ENCODE data around the gene ZNF335. TPM values are rescaled to one million over a fixed set of nuclear protein-coding genes. Genes with fewer than 3 reads are reported as not detected.
"Not testable (repeated sequence)": the region's sequence is repeated elsewhere in the genome, so short reads cannot be mapped to it uniquely, and the experiment has no call there.

The ZNF335 gene
- total RNA-seq, 2 donors from 2014 or later = 14.8 to 18.2 TPM

GRCh38 chr20:46006022-46006705 is 34.2 kb upstream of the ZNF335 start:
- no peak for ATAC-seq
- intact Hi-C loops (cut with DNase I, micrococcal nuclease) = no loop called here
- no peak for DNase-seq

- intact Hi-C loops (cut with DNase I, micrococcal nuclease) = no loop called here
- ATAC-seq (no peak), DNase-seq (peak in 1 of 2 donors; percentile 50)
Measured at GRCh38 chr20:46004889-46005473, 33.0 kb upstream of the ZNF335 start.

DNA sequence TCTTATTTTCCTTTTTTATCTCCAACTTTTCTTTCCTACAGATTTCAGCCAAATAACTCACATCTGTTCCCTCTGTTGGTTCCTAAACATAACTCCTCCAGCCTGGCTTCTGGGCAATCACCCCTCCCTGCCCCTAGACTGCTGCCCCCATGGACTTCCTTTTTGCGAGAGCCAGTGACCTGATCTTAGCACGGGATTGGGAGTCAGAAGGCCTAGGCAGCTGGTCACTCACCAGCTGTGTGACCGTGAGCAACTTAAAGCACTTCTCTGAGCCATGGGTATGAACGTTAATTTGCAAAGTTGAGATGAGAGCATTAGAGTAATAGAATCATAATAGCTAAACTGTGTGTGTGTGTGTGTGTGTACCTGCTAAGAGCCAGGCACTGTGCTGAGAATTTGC is 32.2 kb upstream of the ZNF335 start:
- intact Hi-C loops (cut with DNase I, micrococcal nuclease) = no loop called here
- no peak for ATAC-seq
- no peak for DNase-seq

GRCh38 chr20:46002008-46002407 is 30.0 kb upstream of the ZNF335 start:
- ATAC-seq (no peak), DNase-seq (no peak)
- intact Hi-C loops (cut with DNase I, micrococcal nuclease) = no loop called here

- intact Hi-C loops (cut with DNase I, micrococcal nuclease) = no loop called here
- DNase-seq (no peak), ATAC-seq (no peak)
Measured at GRCh38 chr20:46001498-46001897, 29.5 kb upstream of the ZNF335 start.

DNA sequence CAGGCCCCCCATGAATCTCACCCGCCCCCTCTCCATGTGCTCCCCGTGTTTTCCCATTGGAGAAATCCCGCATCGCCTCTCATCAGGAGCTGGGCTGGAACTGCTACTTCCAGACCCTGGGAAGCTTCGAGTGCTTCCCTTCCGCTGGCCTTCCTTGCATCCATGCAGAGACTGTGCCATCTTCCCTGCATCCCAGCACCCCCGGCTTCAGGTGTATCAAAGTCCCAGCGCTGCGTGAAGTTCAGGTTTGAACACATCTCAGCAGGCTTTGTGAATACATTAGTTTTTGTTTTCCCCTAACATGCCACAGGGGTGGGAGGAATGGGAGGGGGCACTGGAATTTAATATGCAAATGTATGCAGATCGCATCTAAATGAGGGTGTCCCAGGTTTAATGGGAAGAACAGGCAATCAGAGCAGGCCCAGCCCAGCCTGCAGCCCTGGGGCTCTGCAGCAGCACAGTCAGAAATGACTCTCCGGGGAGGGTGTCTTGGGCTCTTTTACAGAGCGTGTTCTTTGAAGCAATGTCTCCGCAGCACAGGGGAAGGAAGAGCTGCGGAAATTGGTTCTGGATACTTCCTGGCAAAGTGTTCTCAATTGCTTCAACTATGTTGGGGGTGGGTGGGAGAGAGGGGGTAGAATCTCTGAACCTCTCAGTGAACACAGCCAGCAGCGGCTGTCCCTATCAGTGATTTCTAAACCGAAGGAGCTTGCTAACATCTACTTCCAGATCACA is 28.4 kb upstream of the ZNF335 start:
- no peak for ATAC-seq
- intact Hi-C loops (cut with DNase I, micrococcal nuclease) = no loop called here
- DNase-seq = no peak

DNA sequence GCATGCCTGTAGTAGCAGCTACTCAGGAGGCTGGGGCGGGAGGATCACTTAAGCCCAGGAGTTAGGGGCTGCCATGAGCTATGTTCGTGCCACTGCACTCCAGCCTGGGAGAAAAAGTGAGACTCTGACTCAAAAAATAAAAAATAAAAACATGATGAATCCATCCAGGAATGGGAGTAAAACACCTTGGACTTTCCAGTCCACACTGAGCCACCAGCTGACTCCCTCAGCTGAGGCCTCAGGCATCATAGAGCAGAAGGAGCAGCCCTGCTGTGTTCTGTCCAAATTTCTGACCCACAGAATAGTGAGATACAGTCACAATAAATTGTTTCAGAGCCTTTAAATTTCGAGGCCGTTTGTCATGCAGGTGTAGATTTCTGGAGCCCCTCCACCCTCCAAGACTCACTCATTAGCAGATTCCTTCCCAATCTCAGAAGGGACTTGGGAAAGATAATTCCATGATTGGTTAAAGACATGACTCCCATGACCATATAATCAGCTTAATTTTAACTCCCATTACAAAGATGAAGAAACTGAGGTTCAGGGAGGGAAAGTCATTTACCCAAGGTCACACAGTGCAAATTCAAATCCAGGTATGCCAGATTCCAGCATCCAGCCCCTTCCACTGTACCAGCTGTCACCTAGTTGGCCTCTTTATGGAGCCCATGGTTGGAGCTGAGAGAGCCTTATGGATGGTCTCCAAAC is 27.7 kb upstream of the ZNF335 start:
- DNase-seq (no peak), ATAC-seq (no peak)
- intact Hi-C loops (cut with DNase I, micrococcal nuclease) = no loop called here

- ATAC-seq (no peak), DNase-seq (no peak)
- intact Hi-C loops (cut with DNase I, micrococcal nuclease) = no loop called here
Measured at GRCh38 chr20:45998761-45999160, 26.8 kb upstream of the ZNF335 start.

DNA sequence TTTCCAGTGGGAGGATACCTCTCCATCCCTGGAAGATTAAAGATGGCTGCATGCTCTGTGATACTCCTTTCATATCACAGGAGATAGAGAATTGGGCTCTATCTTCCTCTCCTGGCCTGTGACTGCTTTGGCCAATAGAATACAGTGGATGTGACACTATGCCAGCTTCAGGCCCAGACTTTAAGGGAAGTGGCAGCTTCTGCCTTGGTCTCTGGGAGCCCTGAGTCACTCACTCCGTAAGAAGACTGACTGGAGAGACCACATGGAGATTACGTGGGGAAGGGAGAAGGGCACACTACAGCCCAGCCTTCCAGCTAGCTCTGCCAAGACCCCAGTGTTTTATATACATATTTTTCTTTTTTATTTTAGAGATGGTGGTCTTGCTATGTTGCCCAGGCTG is 26.3 kb upstream of the ZNF335 start:
- intact Hi-C loops (cut with DNase I, micrococcal nuclease) = no loop called here
- ATAC-seq (no peak), DNase-seq (no peak)

GRCh38 chr20:45997187-45997586 is 25.2 kb upstream of the ZNF335 start:
- intact Hi-C loops (cut with DNase I, micrococcal nuclease) = no loop called here
- no peak for DNase-seq
- ATAC-seq = no peak

- DNase-seq; intact Hi-C loops (cut with DNase I, micrococcal nuclease); ATAC-seq: not testable (repeated sequence)
Measured at GRCh38 chr20:45995495-45996097, 23.6 kb upstream of the ZNF335 start.

GRCh38 chr20:45994761-45995493 is 22.9 kb upstream of the ZNF335 start:
- intact Hi-C loops (cut with DNase I, micrococcal nuclease) = no loop called here
- DNase-seq (no peak), ATAC-seq (no peak)

DNA sequence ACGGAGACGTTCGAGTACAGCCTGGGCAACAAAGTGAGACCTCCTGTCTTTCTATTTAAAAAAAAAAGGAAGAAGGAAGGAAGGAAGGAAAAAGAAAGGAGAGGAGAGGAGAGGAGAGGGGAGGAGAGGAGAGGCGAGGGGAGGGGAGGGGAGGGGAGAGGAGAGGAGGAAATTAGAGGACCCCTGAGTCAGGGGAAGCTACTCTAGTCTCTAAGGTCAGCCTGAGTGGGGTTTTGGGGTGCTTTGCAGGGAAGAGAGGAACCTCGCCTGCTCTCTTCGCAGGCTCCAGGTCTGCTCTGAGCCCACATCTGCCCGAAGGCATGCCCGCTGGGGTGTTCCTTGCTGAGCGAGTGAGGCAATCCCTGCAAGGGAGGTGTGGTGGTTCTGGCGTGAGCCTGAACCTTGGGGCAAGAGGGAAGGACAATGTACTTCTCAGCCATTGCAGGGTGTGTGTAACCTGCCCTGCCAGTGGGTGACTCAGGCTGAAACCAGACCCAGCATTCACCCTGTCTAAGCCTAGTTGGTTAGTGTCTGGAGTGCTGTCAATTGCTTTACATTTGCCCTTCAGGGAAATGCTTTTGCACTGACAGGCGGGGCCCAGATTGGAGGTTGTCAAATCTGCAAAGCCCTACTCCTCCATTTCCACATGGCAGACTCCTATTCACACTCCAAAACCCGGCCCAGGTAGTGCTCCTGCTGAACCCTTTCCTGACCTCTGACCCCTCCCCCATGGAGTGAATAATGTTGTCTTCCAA is 21.4 kb upstream of the ZNF335 start:
- intact Hi-C loops (cut with DNase I, micrococcal nuclease) = no loop called here
- DNase-seq (peak in 1 of 2 donors; percentile 28), ATAC-seq (peak; percentile 99)

GRCh38 chr20:45991616-45992015 is 19.6 kb upstream of the ZNF335 start:
- DNase-seq (no peak), ATAC-seq (no peak)
- intact Hi-C loops (cut with DNase I, micrococcal nuclease) = no loop called here

DNA sequence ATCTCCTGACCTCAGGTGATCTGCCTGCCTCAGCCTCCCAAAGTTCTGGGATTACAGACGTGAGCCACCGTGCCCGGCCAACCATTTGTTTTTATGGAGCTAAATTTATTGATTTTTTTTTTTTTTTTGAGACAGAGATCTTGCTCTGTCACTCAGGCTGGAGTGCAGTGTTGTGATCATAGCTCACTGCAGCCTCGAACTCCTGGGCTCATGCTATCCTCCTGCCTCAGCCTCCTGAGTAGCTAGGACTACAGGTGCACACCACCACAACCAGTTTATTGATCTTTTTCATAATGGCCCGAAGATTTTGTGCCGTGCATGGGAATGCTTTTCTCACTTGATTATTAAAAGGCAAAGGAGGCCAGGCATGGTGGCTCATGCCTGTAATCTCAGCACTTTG is 16.8 kb upstream of the ZNF335 start:
- ATAC-seq; intact Hi-C loops (cut with DNase I, micrococcal nuclease); DNase-seq: not testable (repeated sequence)

- peak; percentile 80 for ATAC-seq
- peak in 1 of 2 donors; percentile 84 for DNase-seq
- intact Hi-C loops (cut with DNase I, micrococcal nuclease) = no loop called here
Measured at GRCh38 chr20:45987108-45987780, 15.2 kb upstream of the ZNF335 start.

GRCh38 chr20:45985573-45985972 is 13.6 kb upstream of the ZNF335 start:
- no peak for ATAC-seq
- intact Hi-C loops (cut with DNase I, micrococcal nuclease) = no loop called here

More at GRCh38 chr20:45985573-45985972, 13.6 kb upstream of the ZNF335 start:
- DNase-seq = no peak

Data from left colon (tissue), 2 donors.